ENCODE data around the gene MGST2.

DNA sequence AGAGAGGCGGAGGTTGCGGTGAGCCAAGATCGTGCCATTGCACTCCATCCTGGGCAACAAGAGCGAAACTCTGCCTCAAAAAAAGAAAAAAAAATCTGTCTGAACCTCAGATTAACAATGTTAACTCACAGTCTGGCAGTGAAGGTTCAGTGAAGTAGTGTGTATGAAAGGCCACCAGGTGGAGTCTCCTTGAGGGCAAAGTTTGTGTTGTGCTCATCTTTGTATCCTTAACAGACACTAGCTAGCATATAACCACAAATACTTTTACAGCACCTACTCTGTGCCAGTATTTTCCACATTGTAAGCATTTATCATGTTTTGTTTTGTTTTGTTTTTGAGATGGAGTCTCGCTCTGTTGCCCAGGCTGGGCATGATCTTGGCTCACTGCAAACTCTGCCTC lies 46.0 kb upstream of the MGST2 start:
- TF ChIP-seq, protein P1, sequence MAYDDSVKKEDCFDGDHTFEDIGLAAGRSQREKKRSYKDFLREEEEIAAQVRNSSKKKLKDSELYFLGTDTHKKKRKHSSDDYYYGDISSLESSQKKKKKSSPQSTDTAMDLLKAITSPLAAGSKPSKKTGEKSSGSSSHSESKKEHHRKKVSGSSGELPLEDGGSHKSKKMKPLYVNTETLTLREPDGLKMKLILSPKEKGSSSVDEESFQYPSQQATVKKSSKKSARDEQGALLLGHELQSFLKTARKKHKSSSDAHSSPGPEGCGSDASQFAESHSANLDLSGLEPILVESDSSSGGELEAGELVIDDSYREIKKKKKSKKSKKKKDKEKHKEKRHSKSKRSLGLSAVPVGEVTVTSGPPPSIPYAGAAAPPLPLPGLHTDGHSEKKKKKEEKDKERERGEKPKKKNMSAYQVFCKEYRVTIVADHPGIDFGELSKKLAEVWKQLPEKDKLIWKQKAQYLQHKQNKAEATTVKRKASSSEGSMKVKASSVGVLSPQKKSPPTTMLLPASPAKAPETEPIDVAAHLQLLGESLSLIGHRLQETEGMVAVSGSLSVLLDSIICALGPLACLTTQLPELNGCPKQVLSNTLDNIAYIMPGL (CRISPR knock-in tag; IDR thresholded peaks at IDR 0.05) = no peak
- TF ChIP-seq, protein P2, sequence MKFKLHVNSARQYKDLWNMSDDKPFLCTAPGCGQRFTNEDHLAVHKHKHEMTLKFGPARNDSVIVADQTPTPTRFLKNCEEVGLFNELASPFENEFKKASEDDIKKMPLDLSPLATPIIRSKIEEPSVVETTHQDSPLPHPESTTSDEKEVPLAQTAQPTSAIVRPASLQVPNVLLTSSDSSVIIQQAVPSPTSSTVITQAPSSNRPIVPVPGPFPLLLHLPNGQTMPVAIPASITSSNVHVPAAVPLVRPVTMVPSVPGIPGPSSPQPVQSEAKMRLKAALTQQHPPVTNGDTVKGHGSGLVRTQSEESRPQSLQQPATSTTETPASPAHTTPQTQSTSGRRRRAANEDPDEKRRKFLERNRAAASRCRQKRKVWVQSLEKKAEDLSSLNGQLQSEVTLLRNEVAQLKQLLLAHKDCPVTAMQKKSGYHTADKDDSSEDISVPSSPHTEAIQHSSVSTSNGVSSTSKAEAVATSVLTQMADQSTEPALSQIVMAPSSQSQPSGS (CRISPR knock-in tag; IDR thresholded peaks at IDR 0.05; ENCODE audit: borderline replicate concordance, low read depth) = no peak
- no peak for TF ChIP-seq JUN (CRISPR knock-in tag; IDR thresholded peaks at IDR 0.05)
- TF ChIP-seq, protein P3, sequence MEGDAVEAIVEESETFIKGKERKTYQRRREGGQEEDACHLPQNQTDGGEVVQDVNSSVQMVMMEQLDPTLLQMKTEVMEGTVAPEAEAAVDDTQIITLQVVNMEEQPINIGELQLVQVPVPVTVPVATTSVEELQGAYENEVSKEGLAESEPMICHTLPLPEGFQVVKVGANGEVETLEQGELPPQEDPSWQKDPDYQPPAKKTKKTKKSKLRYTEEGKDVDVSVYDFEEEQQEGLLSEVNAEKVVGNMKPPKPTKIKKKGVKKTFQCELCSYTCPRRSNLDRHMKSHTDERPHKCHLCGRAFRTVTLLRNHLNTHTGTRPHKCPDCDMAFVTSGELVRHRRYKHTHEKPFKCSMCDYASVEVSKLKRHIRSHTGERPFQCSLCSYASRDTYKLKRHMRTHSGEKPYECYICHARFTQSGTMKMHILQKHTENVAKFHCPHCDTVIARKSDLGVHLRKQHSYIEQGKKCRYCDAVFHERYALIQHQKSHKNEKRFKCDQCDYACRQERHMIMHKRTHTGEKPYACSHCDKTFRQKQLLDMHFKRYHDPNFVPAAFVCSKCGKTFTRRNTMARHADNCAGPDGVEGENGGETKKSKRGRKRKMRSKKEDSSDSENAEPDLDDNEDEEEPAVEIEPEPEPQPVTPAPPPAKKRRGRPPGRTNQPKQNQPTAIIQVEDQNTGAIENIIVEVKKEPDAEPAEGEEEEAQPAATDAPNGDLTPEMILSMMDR (IDR thresholded peaks at IDR 0.05) = peak; percentile 40; the same call in 1 of the 2 replicates
- no peak for TF ChIP-seq RELA (CRISPR knock-in tag; IDR thresholded peaks at IDR 0.05; ENCODE audit: borderline replicate concordance)
- no peak for TF ChIP-seq EMX1 (CRISPR knock-in tag; IDR thresholded peaks at IDR 0.05)
- TF ChIP-seq, protein P4, sequence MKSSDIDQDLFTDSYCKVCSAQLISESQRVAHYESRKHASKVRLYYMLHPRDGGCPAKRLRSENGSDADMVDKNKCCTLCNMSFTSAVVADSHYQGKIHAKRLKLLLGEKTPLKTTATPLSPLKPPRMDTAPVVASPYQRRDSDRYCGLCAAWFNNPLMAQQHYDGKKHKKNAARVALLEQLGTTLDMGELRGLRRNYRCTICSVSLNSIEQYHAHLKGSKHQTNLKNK (CRISPR knock-in tag; IDR thresholded peaks at IDR 0.05) = no peak
- TF ChIP-seq, protein P5, sequence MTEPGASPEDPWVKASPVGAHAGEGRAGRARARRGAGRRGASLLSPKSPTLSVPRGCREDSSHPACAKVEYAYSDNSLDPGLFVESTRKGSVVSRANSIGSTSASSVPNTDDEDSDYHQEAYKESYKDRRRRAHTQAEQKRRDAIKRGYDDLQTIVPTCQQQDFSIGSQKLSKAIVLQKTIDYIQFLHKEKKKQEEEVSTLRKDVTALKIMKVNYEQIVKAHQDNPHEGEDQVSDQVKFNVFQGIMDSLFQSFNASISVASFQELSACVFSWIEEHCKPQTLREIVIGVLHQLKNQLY (CRISPR knock-in tag; IDR thresholded peaks at IDR 0.05) = no peak
- TF ChIP-seq MXD4 (CRISPR knock-in tag; IDR thresholded peaks at IDR 0.05; ENCODE audit: borderline replicate concordance) = no peak
- TF ChIP-seq, protein P6, sequence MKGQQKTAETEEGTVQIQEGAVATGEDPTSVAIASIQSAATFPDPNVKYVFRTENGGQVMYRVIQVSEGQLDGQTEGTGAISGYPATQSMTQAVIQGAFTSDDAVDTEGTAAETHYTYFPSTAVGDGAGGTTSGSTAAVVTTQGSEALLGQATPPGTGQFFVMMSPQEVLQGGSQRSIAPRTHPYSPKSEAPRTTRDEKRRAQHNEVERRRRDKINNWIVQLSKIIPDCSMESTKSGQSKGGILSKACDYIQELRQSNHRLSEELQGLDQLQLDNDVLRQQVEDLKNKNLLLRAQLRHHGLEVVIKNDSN (CRISPR knock-in tag; IDR thresholded peaks at IDR 0.05) = no peak
- TF ChIP-seq FOXJ3 (CRISPR knock-in tag; IDR thresholded peaks at IDR 0.05; ENCODE audit: borderline replicate concordance) = no peak
- TF ChIP-seq SOX15 (CRISPR knock-in tag; IDR thresholded peaks at IDR 0.05) = no peak
